Stimulated activated naive CD8-positive, alpha-beta T cell treated with anti-CD3 and anti-CD28 coated beads, Interleukin-15, Interleukin-2, amounts not matched to agents 100 ng/mL and 50 ng/mL, for 24 hours (primary cell): ENCODE results near the gene FAM83C.
"Not testable (repeated sequence)": the region's sequence is repeated elsewhere in the genome, so short reads cannot be mapped to it uniquely, and the experiment has no call there.

Experiments used
- H3K27ac Mint-ChIP-seq: one replicate; pipeline ENCODE4 v1.8.0; 2021; ENCODE audit warnings: mild to moderate bottlenecking, mixed read lengths
- H3K27me3 Mint-ChIP-seq: one replicate; pipeline ENCODE4 v1.8.0; 2021; ENCODE audit warnings: mixed read lengths
- H3K36me3 Mint-ChIP-seq: one replicate; pipeline ENCODE4 v1.8.0; 2021; ENCODE audit warnings: low read depth, mixed read lengths
- H3K4me1 Mint-ChIP-seq: one replicate; pipeline ENCODE4 v1.8.0; 2021; ENCODE audit warnings: low read depth, mixed read lengths
- H3K4me3 Mint-ChIP-seq: one replicate; pipeline ENCODE4 v1.8.0; 2021; ENCODE audit warnings: mild to moderate bottlenecking, mixed read lengths
- H3K9me3 Mint-ChIP-seq: one replicate; pipeline ENCODE4 v1.8.0; 2021; ENCODE audit warnings: mixed read lengths

Gene FAM83C

GRCh38 chr20:35273449-35274171 lies 18.6 kb downstream of the FAM83C start:
- no peaks in the 10 kb centered on the region for H3K9me3 Mint-ChIP-seq
- H3K36me3 Mint-ChIP-seq, result peaks cover 12% of the 10 kb centered on the region
- H3K4me3 Mint-ChIP-seq, result no peak overlapping the region
- H3K27ac Mint-ChIP-seq, result no peak overlapping the region
- H3K4me1 Mint-ChIP-seq, result peaks cover 9% of the 10 kb centered on the region
- no peaks in the 10 kb centered on the region for H3K27me3 Mint-ChIP-seq

- no peaks in the 10 kb centered on the region for H3K9me3 Mint-ChIP-seq
- no peaks in the 10 kb centered on the region for H3K27me3 Mint-ChIP-seq
- no peak overlapping the region for H3K4me3 Mint-ChIP-seq
- H3K36me3 Mint-ChIP-seq, result peaks cover 7% of the 10 kb centered on the region
- peaks cover 4% of the 10 kb centered on the region for H3K4me1 Mint-ChIP-seq
- H3K27ac Mint-ChIP-seq, result no peak overlapping the region
Observed at GRCh38 chr20:35271904-35272303, 20.3 kb downstream of the FAM83C start.

- H3K9me3 Mint-ChIP-seq, result no peaks in the 10 kb centered on the region
Observed at GRCh38 chr20:35271073-35271882, 20.9 kb downstream of the FAM83C start.

GRCh38 chr20:35270021-35270902 lies 22.0 kb downstream of the FAM83C start:
- peaks cover 7% of the 10 kb centered on the region for H3K36me3 Mint-ChIP-seq
- no peak overlapping the region for H3K4me3 Mint-ChIP-seq
- H3K27ac Mint-ChIP-seq, result no peak overlapping the region
- H3K4me1 Mint-ChIP-seq, result no peaks in the 10 kb centered on the region
- H3K9me3 Mint-ChIP-seq, result no peaks in the 10 kb centered on the region
- H3K27me3 Mint-ChIP-seq, result no peaks in the 10 kb centered on the region

More at GRCh38 chr20:35271073-35271882, 20.9 kb downstream of the FAM83C start:
- Mint-ChIP-seq H3K4me3 (no peak overlapping the region), H3K36me3 (peaks cover 7% of the 10 kb centered on the region), H3K4me1 (peaks cover 2% of the 10 kb centered on the region), H3K27ac (no peak overlapping the region), H3K27me3 (no peaks in the 10 kb centered on the region)

GRCh38 chr20:35269055-35269781 lies 23.0 kb downstream of the FAM83C start:
- H3K36me3 Mint-ChIP-seq, result peaks cover 7% of the 10 kb centered on the region
- no peak overlapping the region for H3K27ac Mint-ChIP-seq

GRCh38 chr20:35267092-35267491 lies 25.1 kb downstream of the FAM83C start:
- H3K4me3 Mint-ChIP-seq, result no peak overlapping the region
- no peaks in the 10 kb centered on the region for H3K4me1 Mint-ChIP-seq
- no peaks in the 10 kb centered on the region for H3K9me3 Mint-ChIP-seq
- H3K27me3 Mint-ChIP-seq, result no peaks in the 10 kb centered on the region
- H3K36me3 Mint-ChIP-seq, result peaks cover 7% of the 10 kb centered on the region
- H3K27ac Mint-ChIP-seq, result no peak overlapping the region

More at GRCh38 chr20:35269055-35269781, 23.0 kb downstream of the FAM83C start:
- H3K27me3 Mint-ChIP-seq, result no peaks in the 10 kb centered on the region
- no peaks in the 10 kb centered on the region for H3K9me3 Mint-ChIP-seq
- no peaks in the 10 kb centered on the region for H3K4me1 Mint-ChIP-seq
- H3K4me3 Mint-ChIP-seq, result no peak overlapping the region

- Mint-ChIP-seq H3K9me3 (no peaks in the 10 kb centered on the region), H3K27ac (no peak overlapping the region), H3K36me3 (peaks cover 7% of the 10 kb centered on the region), H3K27me3 (no peaks in the 10 kb centered on the region), H3K4me1 (no peaks in the 10 kb centered on the region), H3K4me3 (no peak overlapping the region)
Observed at GRCh38 chr20:35264755-35265154, 27.5 kb downstream of the FAM83C start.

- Mint-ChIP-seq H3K9me3 (no peaks in the 10 kb centered on the region), H3K4me1 (no peaks in the 10 kb centered on the region), H3K27me3 (no peaks in the 10 kb centered on the region), H3K36me3 (peaks cover 7% of the 10 kb centered on the region), H3K4me3 (no peak overlapping the region), H3K27ac (no peak overlapping the region)
Observed at GRCh38 chr20:35263532-35264341, 28.5 kb downstream of the FAM83C start.

GRCh38 chr20:35262731-35263531 lies 29.3 kb downstream of the FAM83C start:
- H3K9me3 Mint-ChIP-seq, H3K27me3 Mint-ChIP-seq, H3K4me3 Mint-ChIP-seq, H3K36me3 Mint-ChIP-seq, H3K4me1 Mint-ChIP-seq, H3K27ac Mint-ChIP-seq: not testable (repeated sequence)

- H3K4me1 Mint-ChIP-seq, H3K27me3 Mint-ChIP-seq, H3K9me3 Mint-ChIP-seq, H3K36me3 Mint-ChIP-seq, H3K4me3 Mint-ChIP-seq, H3K27ac Mint-ChIP-seq: not testable (repeated sequence)
Observed at GRCh38 chr20:35262321-35262720, 29.9 kb downstream of the FAM83C start.

GRCh38 chr20:35260426-35260825 lies 31.8 kb downstream of the FAM83C start:
- no peaks in the 10 kb centered on the region for H3K36me3 Mint-ChIP-seq
- H3K9me3 Mint-ChIP-seq, result no peaks in the 10 kb centered on the region
- H3K27ac Mint-ChIP-seq, result no peak overlapping the region
- no peak overlapping the region for H3K4me3 Mint-ChIP-seq
- H3K27me3 Mint-ChIP-seq, result no peaks in the 10 kb centered on the region
- no peaks in the 10 kb centered on the region for H3K4me1 Mint-ChIP-seq

GRCh38 chr20:35257175-35257909 lies 34.9 kb downstream of the FAM83C start:
- Mint-ChIP-seq H3K27me3 (no peaks in the 10 kb centered on the region), H3K9me3 (no peaks in the 10 kb centered on the region), H3K4me1 (peaks cover 2% of the 10 kb centered on the region), H3K4me3 (no peak overlapping the region), H3K27ac (no peak overlapping the region), H3K36me3 (peaks cover 4% of the 10 kb centered on the region)
